SK-N-MC (cell line): ENCODE data around the gene FSD2.

Source experiments
- EZH2 ChIP-seq: fragments of 200-600 bp; sonication (generic); IDR thresholded peaks from one replicate; pipeline ENCODE4 v1.6.1; 2017; ENCODE audit warnings: antibody characterized with exemption
- POLR2AphosphoS5 ChIP-seq: IDR thresholded peaks from 2 replicates; pipeline ENCODE4 v1.6.1; 2012; ENCODE audit warnings: mild to moderate bottlenecking, low read depth, low read length, borderline replicate concordance

GRCh38 chr15:82793737-82794136 is 12.1 kb downstream of the FSD2 start:
- TF ChIP-seq POLR2AphosphoS5 = no peak
- no peak for TF ChIP-seq EZH2
